Osteoblast (primary cell): Measurements from ENCODE around the gene CLEC20A. TPM values are rescaled to one million over a fixed set of nuclear protein-coding genes. Genes with fewer than 3 reads are reported as not detected.

Experiments
- DNase-seq: peaks from one replicate; pipeline ENCODE4 v3.0.0; 2011; ENCODE audit warnings: low spot score, mixed read lengths; ENCODE audit not compliant: insufficient read length; ENCODE audit errors: missing footprints
- H2AFZ ChIP-seq: 2 replicates; pipeline ENCODE4 v1.6.0; 2011; ENCODE audit warnings: mild to moderate bottlenecking, low read length
- H3K27ac ChIP-seq: 2 replicates; pipeline ENCODE4 v1.5.1; 2011; ENCODE audit warnings: mild to moderate bottlenecking, low read depth, low read length, moderate library complexity
- H3K27me3 ChIP-seq: 2 replicates; pipeline ENCODE4 v1.6.0; 2012; ENCODE audit warnings: mild to moderate bottlenecking, control low read depth, inconsistent platforms, low read length, moderate library complexity; ENCODE audit not compliant: insufficient read depth
- H3K36me3 ChIP-seq: 2 replicates; pipeline ENCODE4 v1.5.1; 2011; ENCODE audit warnings: mild to moderate bottlenecking, low read length, control low read depth, moderate library complexity; ENCODE audit not compliant: insufficient read depth
- H3K4me1 ChIP-seq: 2 replicates; pipeline ENCODE4 v1.5.1; 2011; ENCODE audit warnings: mild to moderate bottlenecking, low read length, control low read depth, moderate library complexity; ENCODE audit not compliant: insufficient read depth
- H3K4me2 ChIP-seq: 2 replicates; pipeline ENCODE4 v1.6.0; 2011; ENCODE audit warnings: mild to moderate bottlenecking, low read length; ENCODE audit not compliant: insufficient read depth
- H3K4me3 ChIP-seq: fragments of 200-600 bp; sonication (generic); 3 replicates; pipeline ENCODE4 v1.5.1; 2012; ENCODE audit warnings: mild to moderate bottlenecking, low read length, inconsistent platforms; ENCODE audit not compliant: insufficient read depth
- H3K79me2 ChIP-seq: 2 replicates; pipeline ENCODE4 v1.6.0; 2012; ENCODE audit warnings: mild to moderate bottlenecking, low read length, control low read depth, inconsistent platforms; ENCODE audit not compliant: insufficient read depth
- H3K9me3 ChIP-seq: 2 replicates; pipeline ENCODE4 v1.5.1; 2011; ENCODE audit warnings: low read depth, low read length, control low read depth
- H4K20me1 ChIP-seq: 2 replicates; pipeline ENCODE4 v1.6.0; 2012; ENCODE audit warnings: mild to moderate bottlenecking, low read length, control low read depth; ENCODE audit not compliant: insufficient read depth
- CTCF ChIP-seq: IDR thresholded peaks from 2 replicates; pipeline ENCODE4 v1.5.1; 2011; ENCODE audit warnings: mild to moderate bottlenecking, low read depth, low read length, moderate library complexity; ENCODE audit errors: extremely low read depth
- total RNA-seq: library from RNA; depleted of rRNA; stranded (reverse); fragments of >200 nt; gene quantifications from 2 replicates; pipeline ENCODE4 v1.2.3, GENCODE V29; 2012

The CLEC20A gene
- total RNA-seq, 1 donor, result under 0.01 TPM

- no peaks in the 10 kb centered on the region for H3K79me2 ChIP-seq
- no peaks in the 10 kb centered on the region for H3K27me3 ChIP-seq
- H3K4me2 ChIP-seq, result no peak overlapping the region
- peaks cover 46% of the 10 kb centered on the region for H3K36me3 ChIP-seq
- H3K4me1 ChIP-seq, result no peaks in the 10 kb centered on the region
- H4K20me1 ChIP-seq, result no peaks in the 10 kb centered on the region
- no peak overlapping the region for H3K27ac ChIP-seq
- DNase-seq, result no peak
- no peak overlapping the region for H2AFZ ChIP-seq
- no peak for TF ChIP-seq CTCF
- H3K9me3 ChIP-seq, result no peaks in the 10 kb centered on the region
- no peak overlapping the region for H3K4me3 ChIP-seq
Observed at GRCh38 chr1:178470411-178470960, 26.3 kb downstream of the CLEC20A start.

GRCh38 chr1:178467837-178468236 is 28.9 kb downstream of the CLEC20A start:
- H2AFZ ChIP-seq, result no peak overlapping the region
- no peaks in the 10 kb centered on the region for H4K20me1 ChIP-seq
- H3K9me3 ChIP-seq, result no peaks in the 10 kb centered on the region
- no peaks in the 10 kb centered on the region for H3K79me2 ChIP-seq
- H3K27ac ChIP-seq, result no peak overlapping the region
- H3K4me2 ChIP-seq, result no peak overlapping the region
- peaks cover 5% of the 10 kb centered on the region for H3K4me1 ChIP-seq
- H3K27me3 ChIP-seq, result no peaks in the 10 kb centered on the region
- H3K36me3 ChIP-seq, result peaks cover 40% of the 10 kb centered on the region
- no peak overlapping the region for H3K4me3 ChIP-seq
- no peak for DNase-seq
- TF ChIP-seq CTCF, result no peak

- Histone ChIP-seq H3K4me1 (peaks cover 5% of the 10 kb centered on the region), H3K27me3 (no peaks in the 10 kb centered on the region), H3K4me2 (no peak overlapping the region), H2AFZ (no peak overlapping the region), H4K20me1 (no peaks in the 10 kb centered on the region), H3K36me3 (peaks cover 32% of the 10 kb centered on the region), H3K79me2 (no peaks in the 10 kb centered on the region), H3K27ac (no peak overlapping the region), H3K9me3 (no peaks in the 10 kb centered on the region), H3K4me3 (no peak overlapping the region)
- no peak for TF ChIP-seq CTCF
- DNase-seq, result no peak
Observed at GRCh38 chr1:178465011-178465410, 31.8 kb downstream of the CLEC20A start.

GRCh38 chr1:178464566-178464965 is 32.2 kb downstream of the CLEC20A start:
- peaks cover 31% of the 10 kb centered on the region for H3K36me3 ChIP-seq
- H3K4me1 ChIP-seq, result peaks cover 5% of the 10 kb centered on the region
- H3K4me2 ChIP-seq, result no peak overlapping the region
- no peak for TF ChIP-seq CTCF
- H3K4me3 ChIP-seq, result no peak overlapping the region
- H4K20me1 ChIP-seq, result no peaks in the 10 kb centered on the region
- H2AFZ ChIP-seq, result no peak overlapping the region
- H3K9me3 ChIP-seq, result no peaks in the 10 kb centered on the region
- no peaks in the 10 kb centered on the region for H3K27me3 ChIP-seq
- H3K79me2 ChIP-seq, result no peaks in the 10 kb centered on the region
- no peak for DNase-seq
- no peak overlapping the region for H3K27ac ChIP-seq
